SK-N-SH (cell line): ENCODE measurements around the gene IMPA2.

Source experiments
- EZH2phosphoT487 ChIP-seq: fragments of 200-600 bp; sonication (generic); IDR thresholded peaks from 2 replicates; pipeline ENCODE4 v1.6.1; 2017; ENCODE audit warnings: low read depth, mixed run types, mild to moderate bottlenecking, antibody characterized with exemption, moderate library complexity, borderline replicate concordance
- FOXM1 ChIP-seq: IDR thresholded peaks from 2 replicates; pipeline ENCODE4 v1.4.0; 2012; ENCODE audit warnings: low read depth, mild to moderate bottlenecking
- POLR2AphosphoS5 ChIP-seq: IDR thresholded peaks from 2 replicates; pipeline ENCODE4 v1.6.1; 2012; ENCODE audit warnings: low read depth, low read length
- RXRA ChIP-seq: IDR thresholded peaks from 2 replicates; pipeline ENCODE4 v1.4.0; 2012; ENCODE audit warnings: low read depth, mild to moderate bottlenecking, borderline replicate concordance
- SIN3A ChIP-seq: IDR thresholded peaks from 2 replicates; pipeline ENCODE4 v1.6.1; 2012; ENCODE audit warnings: low read depth, mild to moderate bottlenecking, low read length, moderate library complexity, borderline replicate concordance
- TF ChIP-seq, protein P1 (sequence below): IDR thresholded peaks from 2 replicates; pipeline ENCODE4 v1.4.0; 2012; ENCODE audit warnings: low read depth, borderline replicate concordance
- TF ChIP-seq, protein P2 (sequence below): fragments of 200-600 bp; sonication (generic); IDR thresholded peaks from 2 replicates; pipeline ENCODE4 v1.6.1; 2017; ENCODE audit warnings: antibody characterized with exemption, mild to moderate bottlenecking, moderate library complexity
- TF ChIP-seq, protein P3 (sequence below): IDR thresholded peaks from 2 replicates; pipeline ENCODE4 v1.6.1; 2012; ENCODE audit warnings: mild to moderate bottlenecking, low read depth, low read length, moderate library complexity

DNA sequence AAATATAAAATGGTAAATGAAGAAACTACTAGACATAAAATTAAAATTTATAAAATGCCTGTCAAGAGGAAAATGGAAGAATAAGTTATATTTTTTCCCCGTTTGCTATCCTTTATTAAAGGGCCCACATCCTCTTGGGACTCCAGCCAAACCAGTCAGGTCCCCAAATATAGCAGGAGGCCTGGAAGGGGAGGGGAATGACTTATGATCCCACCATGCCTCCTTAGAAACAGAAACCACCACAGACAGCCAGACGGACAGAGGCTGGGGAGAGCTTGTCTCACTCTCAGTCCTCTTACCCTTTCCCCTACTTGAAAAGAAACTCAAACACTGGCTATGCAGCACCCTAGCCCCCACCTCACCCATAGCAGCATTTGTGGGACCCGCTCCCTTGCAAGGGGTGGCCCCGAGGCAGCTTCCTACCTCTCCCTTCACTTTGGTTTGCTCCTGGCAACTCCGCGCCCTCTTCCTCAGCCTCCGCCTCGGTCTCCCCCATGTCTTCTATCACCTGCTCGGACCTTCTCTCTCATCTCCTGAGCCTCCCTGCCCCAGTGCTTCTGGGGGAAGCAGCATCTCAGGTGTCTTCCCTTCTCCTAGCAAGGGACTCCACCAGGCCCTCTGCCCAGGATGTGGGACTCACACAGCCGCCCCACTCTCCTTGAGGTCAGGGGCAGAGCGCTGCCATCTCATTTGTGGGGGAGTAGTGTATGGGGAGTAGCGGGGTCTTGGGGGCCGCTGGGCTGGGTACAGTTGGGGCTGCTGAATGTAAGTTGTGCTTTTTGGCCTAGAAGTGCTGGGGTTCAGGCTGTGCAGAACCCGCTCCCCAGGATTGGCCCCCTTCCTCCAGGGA is 75.0 kb downstream of the IMPA2 start:
- TF ChIP-seq, protein P1, sequence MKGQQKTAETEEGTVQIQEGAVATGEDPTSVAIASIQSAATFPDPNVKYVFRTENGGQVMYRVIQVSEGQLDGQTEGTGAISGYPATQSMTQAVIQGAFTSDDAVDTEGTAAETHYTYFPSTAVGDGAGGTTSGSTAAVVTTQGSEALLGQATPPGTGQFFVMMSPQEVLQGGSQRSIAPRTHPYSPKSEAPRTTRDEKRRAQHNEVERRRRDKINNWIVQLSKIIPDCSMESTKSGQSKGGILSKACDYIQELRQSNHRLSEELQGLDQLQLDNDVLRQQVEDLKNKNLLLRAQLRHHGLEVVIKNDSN = no peak
- TF ChIP-seq, protein P2, sequence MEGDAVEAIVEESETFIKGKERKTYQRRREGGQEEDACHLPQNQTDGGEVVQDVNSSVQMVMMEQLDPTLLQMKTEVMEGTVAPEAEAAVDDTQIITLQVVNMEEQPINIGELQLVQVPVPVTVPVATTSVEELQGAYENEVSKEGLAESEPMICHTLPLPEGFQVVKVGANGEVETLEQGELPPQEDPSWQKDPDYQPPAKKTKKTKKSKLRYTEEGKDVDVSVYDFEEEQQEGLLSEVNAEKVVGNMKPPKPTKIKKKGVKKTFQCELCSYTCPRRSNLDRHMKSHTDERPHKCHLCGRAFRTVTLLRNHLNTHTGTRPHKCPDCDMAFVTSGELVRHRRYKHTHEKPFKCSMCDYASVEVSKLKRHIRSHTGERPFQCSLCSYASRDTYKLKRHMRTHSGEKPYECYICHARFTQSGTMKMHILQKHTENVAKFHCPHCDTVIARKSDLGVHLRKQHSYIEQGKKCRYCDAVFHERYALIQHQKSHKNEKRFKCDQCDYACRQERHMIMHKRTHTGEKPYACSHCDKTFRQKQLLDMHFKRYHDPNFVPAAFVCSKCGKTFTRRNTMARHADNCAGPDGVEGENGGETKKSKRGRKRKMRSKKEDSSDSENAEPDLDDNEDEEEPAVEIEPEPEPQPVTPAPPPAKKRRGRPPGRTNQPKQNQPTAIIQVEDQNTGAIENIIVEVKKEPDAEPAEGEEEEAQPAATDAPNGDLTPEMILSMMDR = no peak
- no peak for TF ChIP-seq FOXM1
- TF ChIP-seq SIN3A = no peak
- TF ChIP-seq, protein P3, sequence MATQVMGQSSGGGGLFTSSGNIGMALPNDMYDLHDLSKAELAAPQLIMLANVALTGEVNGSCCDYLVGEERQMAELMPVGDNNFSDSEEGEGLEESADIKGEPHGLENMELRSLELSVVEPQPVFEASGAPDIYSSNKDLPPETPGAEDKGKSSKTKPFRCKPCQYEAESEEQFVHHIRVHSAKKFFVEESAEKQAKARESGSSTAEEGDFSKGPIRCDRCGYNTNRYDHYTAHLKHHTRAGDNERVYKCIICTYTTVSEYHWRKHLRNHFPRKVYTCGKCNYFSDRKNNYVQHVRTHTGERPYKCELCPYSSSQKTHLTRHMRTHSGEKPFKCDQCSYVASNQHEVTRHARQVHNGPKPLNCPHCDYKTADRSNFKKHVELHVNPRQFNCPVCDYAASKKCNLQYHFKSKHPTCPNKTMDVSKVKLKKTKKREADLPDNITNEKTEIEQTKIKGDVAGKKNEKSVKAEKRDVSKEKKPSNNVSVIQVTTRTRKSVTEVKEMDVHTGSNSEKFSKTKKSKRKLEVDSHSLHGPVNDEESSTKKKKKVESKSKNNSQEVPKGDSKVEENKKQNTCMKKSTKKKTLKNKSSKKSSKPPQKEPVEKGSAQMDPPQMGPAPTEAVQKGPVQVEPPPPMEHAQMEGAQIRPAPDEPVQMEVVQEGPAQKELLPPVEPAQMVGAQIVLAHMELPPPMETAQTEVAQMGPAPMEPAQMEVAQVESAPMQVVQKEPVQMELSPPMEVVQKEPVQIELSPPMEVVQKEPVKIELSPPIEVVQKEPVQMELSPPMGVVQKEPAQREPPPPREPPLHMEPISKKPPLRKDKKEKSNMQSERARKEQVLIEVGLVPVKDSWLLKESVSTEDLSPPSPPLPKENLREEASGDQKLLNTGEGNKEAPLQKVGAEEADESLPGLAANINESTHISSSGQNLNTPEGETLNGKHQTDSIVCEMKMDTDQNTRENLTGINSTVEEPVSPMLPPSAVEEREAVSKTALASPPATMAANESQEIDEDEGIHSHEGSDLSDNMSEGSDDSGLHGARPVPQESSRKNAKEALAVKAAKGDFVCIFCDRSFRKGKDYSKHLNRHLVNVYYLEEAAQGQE = no peak
- TF ChIP-seq POLR2AphosphoS5 = no peak
- no peak for TF ChIP-seq RXRA
- no peak for TF ChIP-seq EZH2phosphoT487
